ENCODE measurements around the gene PTPN23. TPM values are rescaled to one million over a fixed set of nuclear protein-coding genes. Genes with fewer than 3 reads are reported as not detected.

Gene PTPN23
- total and polyA plus RNA-seq, 2 of the 8 experiments (the other 6 are each of a cell fraction or from before 2014, with no cell fraction given): 2.9 to 46.7 TPM

DNA sequence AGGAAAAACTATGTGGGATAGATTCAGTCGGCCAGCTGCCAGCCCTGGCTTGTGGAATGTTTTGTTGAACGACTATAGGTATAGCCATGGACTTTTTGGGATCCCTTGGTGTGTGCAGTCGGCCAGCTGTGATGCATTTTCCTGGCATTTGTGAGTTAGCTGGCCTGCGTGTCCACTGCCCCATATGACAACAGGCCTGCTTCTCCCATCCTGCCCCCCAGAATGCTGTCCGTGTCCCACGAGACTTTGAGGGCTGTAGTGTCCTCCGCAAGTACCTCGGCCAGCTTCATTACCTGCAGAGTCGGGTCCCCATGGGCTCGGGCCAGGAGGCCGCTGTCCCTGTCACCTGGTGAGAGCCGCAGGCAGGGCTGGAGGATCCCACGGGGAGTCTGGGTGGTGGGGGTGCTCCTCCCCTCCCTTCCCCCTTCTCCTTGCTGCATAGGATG, 23.6 kb downstream of the PTPN23 start (continued):
- TF ChIP-seq, protein P1, sequence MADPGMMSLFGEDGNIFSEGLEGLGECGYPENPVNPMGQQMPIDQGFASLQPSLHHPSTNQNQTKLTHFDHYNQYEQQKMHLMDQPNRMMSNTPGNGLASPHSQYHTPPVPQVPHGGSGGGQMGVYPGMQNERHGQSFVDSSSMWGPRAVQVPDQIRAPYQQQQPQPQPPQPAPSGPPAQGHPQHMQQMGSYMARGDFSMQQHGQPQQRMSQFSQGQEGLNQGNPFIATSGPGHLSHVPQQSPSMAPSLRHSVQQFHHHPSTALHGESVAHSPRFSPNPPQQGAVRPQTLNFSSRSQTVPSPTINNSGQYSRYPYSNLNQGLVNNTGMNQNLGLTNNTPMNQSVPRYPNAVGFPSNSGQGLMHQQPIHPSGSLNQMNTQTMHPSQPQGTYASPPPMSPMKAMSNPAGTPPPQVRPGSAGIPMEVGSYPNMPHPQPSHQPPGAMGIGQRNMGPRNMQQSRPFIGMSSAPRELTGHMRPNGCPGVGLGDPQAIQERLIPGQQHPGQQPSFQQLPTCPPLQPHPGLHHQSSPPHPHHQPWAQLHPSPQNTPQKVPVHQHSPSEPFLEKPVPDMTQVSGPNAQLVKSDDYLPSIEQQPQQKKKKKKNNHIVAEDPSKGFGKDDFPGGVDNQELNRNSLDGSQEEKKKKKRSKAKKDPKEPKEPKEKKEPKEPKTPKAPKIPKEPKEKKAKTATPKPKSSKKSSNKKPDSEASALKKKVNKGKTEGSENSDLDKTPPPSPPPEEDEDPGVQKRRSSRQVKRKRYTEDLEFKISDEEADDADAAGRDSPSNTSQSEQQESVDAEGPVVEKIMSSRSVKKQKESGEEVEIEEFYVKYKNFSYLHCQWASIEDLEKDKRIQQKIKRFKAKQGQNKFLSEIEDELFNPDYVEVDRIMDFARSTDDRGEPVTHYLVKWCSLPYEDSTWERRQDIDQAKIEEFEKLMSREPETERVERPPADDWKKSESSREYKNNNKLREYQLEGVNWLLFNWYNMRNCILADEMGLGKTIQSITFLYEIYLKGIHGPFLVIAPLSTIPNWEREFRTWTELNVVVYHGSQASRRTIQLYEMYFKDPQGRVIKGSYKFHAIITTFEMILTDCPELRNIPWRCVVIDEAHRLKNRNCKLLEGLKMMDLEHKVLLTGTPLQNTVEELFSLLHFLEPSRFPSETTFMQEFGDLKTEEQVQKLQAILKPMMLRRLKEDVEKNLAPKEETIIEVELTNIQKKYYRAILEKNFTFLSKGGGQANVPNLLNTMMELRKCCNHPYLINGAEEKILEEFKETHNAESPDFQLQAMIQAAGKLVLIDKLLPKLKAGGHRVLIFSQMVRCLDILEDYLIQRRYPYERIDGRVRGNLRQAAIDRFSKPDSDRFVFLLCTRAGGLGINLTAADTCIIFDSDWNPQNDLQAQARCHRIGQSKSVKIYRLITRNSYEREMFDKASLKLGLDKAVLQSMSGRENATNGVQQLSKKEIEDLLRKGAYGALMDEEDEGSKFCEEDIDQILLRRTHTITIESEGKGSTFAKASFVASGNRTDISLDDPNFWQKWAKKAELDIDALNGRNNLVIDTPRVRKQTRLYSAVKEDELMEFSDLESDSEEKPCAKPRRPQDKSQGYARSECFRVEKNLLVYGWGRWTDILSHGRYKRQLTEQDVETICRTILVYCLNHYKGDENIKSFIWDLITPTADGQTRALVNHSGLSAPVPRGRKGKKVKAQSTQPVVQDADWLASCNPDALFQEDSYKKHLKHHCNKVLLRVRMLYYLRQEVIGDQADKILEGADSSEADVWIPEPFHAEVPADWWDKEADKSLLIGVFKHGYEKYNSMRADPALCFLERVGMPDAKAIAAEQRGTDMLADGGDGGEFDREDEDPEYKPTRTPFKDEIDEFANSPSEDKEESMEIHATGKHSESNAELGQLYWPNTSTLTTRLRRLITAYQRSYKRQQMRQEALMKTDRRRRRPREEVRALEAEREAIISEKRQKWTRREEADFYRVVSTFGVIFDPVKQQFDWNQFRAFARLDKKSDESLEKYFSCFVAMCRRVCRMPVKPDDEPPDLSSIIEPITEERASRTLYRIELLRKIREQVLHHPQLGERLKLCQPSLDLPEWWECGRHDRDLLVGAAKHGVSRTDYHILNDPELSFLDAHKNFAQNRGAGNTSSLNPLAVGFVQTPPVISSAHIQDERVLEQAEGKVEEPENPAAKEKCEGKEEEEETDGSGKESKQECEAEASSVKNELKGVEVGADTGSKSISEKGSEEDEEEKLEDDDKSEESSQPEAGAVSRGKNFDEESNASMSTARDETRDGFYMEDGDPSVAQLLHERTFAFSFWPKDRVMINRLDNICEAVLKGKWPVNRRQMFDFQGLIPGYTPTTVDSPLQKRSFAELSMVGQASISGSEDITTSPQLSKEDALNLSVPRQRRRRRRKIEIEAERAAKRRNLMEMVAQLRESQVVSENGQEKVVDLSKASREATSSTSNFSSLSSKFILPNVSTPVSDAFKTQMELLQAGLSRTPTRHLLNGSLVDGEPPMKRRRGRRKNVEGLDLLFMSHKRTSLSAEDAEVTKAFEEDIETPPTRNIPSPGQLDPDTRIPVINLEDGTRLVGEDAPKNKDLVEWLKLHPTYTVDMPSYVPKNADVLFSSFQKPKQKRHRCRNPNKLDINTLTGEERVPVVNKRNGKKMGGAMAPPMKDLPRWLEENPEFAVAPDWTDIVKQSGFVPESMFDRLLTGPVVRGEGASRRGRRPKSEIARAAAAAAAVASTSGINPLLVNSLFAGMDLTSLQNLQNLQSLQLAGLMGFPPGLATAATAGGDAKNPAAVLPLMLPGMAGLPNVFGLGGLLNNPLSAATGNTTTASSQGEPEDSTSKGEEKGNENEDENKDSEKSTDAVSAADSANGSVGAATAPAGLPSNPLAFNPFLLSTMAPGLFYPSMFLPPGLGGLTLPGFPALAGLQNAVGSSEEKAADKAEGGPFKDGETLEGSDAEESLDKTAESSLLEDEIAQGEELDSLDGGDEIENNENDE (IDR thresholded peaks at IDR 0.05; ENCODE audit: insufficient replicate concordance, low read length): no peak
- TF ChIP-seq JUND (IDR thresholded peaks at IDR 0.05; ENCODE audit: low read length) (no peak), RNF2 (IDR thresholded peaks at IDR 0.05; ENCODE audit: borderline replicate concordance, low read depth, low read length, missing control alignments, poor library complexity, severe bottlenecking) (no peak), RXRA (IDR thresholded peaks at IDR 0.05; ENCODE audit: insufficient read depth, low read depth, low read length) (no peak), PHF8 (conservative IDR thresholded peaks at IDR 0.05; ENCODE audit: low read depth, low read length) (no peak), TBP (IDR thresholded peaks at IDR 0.05; ENCODE audit: low read depth, low read length) (no peak), TAF1 (IDR thresholded peaks at IDR 0.05; ENCODE audit: low read depth, low read length) (no peak), YY1 (IDR thresholded peaks at IDR 0.05; ENCODE audit: low read depth, low read length) (no peak)
- TF ChIP-seq, protein P2, sequence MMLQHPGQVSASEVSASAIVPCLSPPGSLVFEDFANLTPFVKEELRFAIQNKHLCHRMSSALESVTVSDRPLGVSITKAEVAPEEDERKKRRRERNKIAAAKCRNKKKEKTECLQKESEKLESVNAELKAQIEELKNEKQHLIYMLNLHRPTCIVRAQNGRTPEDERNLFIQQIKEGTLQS (IDR thresholded peaks at IDR 0.05; ENCODE audit: insufficient read depth, low read depth, low read length): no peak
- TF ChIP-seq, protein P3, sequence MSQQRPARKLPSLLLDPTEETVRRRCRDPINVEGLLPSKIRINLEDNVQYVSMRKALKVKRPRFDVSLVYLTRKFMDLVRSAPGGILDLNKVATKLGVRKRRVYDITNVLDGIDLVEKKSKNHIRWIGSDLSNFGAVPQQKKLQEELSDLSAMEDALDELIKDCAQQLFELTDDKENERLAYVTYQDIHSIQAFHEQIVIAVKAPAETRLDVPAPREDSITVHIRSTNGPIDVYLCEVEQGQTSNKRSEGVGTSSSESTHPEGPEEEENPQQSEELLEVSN (IDR thresholded peaks at IDR 0.05): no peak
